A549 (cell line): ENCODE results near the gene EIF4B.

Experiments
- JUN ChIP-seq, 2 experiments: fragments of >200 bp; sonication (Bioruptor Twin); formaldehyde crosslinking; IDR thresholded peaks; 2 replicates in 1 of 2; 3 replicates in 1 of 2; pipeline ENCODE4 v1.6.1; 2016 to 2017
- POLR2A ChIP-seq: IDR thresholded peaks from 2 replicates; pipeline ENCODE4 v1.6.1; 2012; ENCODE audit warnings: mild to moderate bottlenecking, low read length
- TF ChIP-seq, protein P1 (sequence below): fragments of >200 bp; sonication (Bioruptor Twin); formaldehyde crosslinking; IDR thresholded peaks from 3 replicates; pipeline ENCODE4 v1.5.1; 2016
- TF ChIP-seq, protein P2 (sequence below): IDR thresholded peaks from 2 replicates; pipeline ENCODE4 v1.6.1; 2012

DNA sequence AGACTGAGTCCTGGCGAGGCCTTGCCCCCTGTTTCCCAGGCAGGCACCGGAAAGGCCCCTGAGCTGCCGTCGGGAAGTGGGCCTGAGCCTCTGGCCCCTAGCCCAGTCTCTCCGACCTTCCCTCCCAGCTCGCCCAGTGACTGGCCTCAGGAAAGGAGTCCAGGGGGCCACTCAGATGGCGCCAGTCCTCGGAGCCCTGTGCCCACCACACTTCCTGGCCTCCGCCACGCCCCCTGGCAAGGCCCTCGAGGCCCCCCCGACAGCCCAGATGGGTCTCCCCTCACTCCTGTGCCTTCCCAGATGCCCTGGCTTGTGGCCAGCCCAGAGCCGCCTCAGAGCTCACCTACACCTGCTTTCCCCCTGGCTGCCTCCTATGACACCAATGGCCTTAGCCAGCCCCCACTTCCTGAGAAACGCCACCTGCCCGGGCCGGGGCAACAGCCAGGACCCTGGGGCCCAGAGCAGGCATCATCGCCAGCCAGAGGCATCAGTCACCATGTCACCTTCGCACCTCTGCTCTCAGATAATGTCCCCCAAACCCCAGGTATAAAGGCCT is 54.5 kb downstream of the EIF4B start:
- TF ChIP-seq POLR2A (no peak), JUN (IDR thresholded peaks at IDR 0.05) (no peak)
- TF ChIP-seq, protein P1, sequence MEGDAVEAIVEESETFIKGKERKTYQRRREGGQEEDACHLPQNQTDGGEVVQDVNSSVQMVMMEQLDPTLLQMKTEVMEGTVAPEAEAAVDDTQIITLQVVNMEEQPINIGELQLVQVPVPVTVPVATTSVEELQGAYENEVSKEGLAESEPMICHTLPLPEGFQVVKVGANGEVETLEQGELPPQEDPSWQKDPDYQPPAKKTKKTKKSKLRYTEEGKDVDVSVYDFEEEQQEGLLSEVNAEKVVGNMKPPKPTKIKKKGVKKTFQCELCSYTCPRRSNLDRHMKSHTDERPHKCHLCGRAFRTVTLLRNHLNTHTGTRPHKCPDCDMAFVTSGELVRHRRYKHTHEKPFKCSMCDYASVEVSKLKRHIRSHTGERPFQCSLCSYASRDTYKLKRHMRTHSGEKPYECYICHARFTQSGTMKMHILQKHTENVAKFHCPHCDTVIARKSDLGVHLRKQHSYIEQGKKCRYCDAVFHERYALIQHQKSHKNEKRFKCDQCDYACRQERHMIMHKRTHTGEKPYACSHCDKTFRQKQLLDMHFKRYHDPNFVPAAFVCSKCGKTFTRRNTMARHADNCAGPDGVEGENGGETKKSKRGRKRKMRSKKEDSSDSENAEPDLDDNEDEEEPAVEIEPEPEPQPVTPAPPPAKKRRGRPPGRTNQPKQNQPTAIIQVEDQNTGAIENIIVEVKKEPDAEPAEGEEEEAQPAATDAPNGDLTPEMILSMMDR = no peak
- TF ChIP-seq, protein P2, sequence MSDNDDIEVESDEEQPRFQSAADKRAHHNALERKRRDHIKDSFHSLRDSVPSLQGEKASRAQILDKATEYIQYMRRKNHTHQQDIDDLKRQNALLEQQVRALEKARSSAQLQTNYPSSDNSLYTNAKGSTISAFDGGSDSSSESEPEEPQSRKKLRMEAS = no peak
